GM10266 (cell line): ENCODE data around the gene EPHA8.

Experiments
- DNase-seq: peaks from one replicate; pipeline ENCODE4 v3.0.0; 2012; ENCODE audit errors: extremely low spot score
- CTCF ChIP-seq: IDR thresholded peaks from 2 replicates; pipeline ENCODE4 v1.5.1; 2012; ENCODE audit warnings: mild to moderate bottlenecking, low read depth; ENCODE audit not compliant: control insufficient read depth, insufficient read depth; ENCODE audit errors: missing control alignments

The EPHA8 gene

DNA sequence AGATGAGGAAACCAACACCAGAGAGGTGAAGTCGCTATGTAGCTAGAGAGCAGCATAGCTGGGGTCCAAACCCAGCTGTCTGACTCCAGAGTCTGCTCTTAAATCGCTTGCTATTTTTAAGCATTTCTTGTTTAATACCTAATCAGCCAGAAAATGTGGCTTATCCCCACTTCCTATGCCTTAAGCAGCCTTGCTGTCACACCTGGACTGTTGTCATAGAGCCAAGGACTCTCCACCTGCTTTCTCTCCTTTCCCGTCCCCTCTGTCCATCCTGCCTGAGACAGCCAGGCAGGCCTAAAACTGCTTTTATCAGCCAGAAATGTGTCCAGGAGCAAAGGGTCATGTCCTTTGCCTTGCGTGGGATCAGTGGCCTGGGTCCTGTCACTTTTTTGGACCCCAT, 28.3 kb upstream of the EPHA8 start:
- no peak for DNase-seq
- TF ChIP-seq CTCF = no peak

GRCh38 chr1:22535399-22535798, 27.9 kb upstream of the EPHA8 start:
- no peak for DNase-seq
- no peak for TF ChIP-seq CTCF

- no peak for TF ChIP-seq CTCF
- no peak for DNase-seq
Observed at GRCh38 chr1:22536506-22536905, 26.8 kb upstream of the EPHA8 start.

DNA sequence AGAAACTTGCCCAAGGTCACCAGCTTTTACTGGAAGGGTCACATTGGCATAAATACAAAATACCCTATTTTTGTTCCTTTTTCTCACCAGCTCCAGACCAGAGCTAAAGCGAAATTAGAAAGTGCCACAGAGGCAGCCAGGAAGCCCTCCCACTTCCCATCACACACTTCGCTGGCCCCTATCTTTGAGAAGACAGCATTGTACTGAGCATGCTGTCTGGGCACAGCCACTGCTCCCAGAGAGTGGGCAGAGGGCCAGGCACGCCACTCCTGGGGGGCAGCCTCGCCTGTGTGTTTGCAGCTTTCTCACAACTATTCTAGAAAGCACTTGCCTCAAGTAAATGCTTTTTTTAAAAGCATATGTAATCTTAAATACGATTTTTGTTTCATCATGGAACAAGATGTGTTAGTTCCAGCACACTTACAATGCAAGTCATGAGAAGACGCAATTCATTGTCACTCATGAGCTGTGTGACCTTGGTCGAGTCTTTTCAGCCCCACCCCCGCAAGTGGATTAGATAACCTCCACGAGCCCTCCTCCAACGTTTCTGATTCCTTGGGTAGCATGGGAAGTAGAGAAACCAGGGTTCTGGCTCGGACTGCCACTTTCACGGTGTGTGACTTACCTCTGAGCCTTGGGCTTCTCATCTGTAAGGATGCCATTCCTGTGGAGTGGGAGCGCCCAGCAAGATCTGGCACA, 25.7 kb upstream of the EPHA8 start:
- no peak for TF ChIP-seq CTCF
- no peak for DNase-seq

DNA sequence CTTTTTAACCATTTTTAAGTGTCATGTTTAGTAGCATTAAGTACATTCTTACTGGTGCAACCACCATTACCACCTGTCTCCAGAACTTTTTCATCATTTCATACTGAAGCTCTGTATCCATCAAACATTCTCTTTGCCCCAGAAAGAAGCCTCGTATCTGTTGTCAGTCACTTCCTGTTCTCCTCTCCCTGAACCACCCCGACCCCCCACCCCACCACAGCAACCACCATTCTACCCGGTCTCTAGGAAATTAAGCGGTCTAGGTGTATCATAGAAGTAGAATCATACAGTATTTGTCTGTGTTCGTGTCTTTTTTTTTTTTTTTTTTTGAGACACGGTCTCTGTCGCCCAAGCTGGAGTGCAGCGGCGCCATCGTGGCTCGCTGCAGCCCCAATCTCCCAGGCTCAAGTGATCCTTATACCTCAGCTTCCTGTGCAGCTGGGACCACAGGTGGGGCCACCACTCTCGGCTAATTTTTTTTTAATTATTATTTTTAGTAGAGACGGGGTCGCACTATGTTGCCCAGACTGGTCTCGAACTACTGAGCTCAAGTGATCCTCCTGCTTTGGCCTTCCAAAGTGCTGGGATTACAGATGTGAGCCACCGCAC, 23.7 kb upstream of the EPHA8 start:
- no peak for DNase-seq
- TF ChIP-seq CTCF = no peak

- no peak for TF ChIP-seq CTCF
- no peak for DNase-seq
Observed at GRCh38 chr1:22540337-22540736, 23.0 kb upstream of the EPHA8 start.

- DNase-seq = no peak
- no peak for TF ChIP-seq CTCF
Observed at GRCh38 chr1:22542886-22543285, 20.4 kb upstream of the EPHA8 start.
